Astrocyte of the spinal cord (primary cell): Measurements from ENCODE around the gene HSPH1.
"Not testable (repeated sequence)": the region's sequence is repeated elsewhere in the genome, so short reads cannot be mapped to it uniquely, and the experiment has no call there.

ENCODE experiments used
- DNase-seq: peaks from one replicate; pipeline ENCODE4 v3.0.0; 2011; ENCODE audit warnings: low read depth, low spot score
- H3K4me3 ChIP-seq: 2 replicates; pipeline ENCODE4 v1.5.1; 2011; ENCODE audit warnings: low read depth, mild to moderate bottlenecking, low read length, moderate library complexity
- CTCF ChIP-seq: IDR thresholded peaks from 2 replicates; pipeline ENCODE4 v1.5.1; 2012; ENCODE audit warnings: low read depth, mild to moderate bottlenecking, low read length, inconsistent platforms
- in situ Hi-C: cut with HindIII; loops from 2 replicates; pipeline ENCODE4 v1.10.0; 2017; ENCODE audit warnings: low sequenced_read_pairs

Gene HSPH1

GRCh38 chr13:31179754-31180153 lies 18.1 kb upstream of the HSPH1 start:
- no peak overlapping the region for H3K4me3 ChIP-seq
- DNase-seq = no peak
- TF ChIP-seq CTCF = no peak
- in situ Hi-C loops = no loop called here

- no peak for DNase-seq
- no peak for TF ChIP-seq CTCF
- in situ Hi-C loops = no loop called here
- H3K4me3 ChIP-seq = no peak overlapping the region
These were observed 17.5 kb upstream of the HSPH1 start for GRCh38 chr13:31179241-31179640.

GRCh38 chr13:31177813-31178495 lies 16.2 kb upstream of the HSPH1 start:
- DNase-seq, in situ Hi-C loops, H3K4me3 ChIP-seq: not testable (repeated sequence)

- in situ Hi-C loops = no loop called here
- DNase-seq = no peak
- TF ChIP-seq CTCF = no peak
- H3K4me3 ChIP-seq = no peak overlapping the region
These were observed 14.3 kb upstream of the HSPH1 start for GRCh38 chr13:31175847-31176532.

- DNase-seq = peak; percentile 53
- in situ Hi-C loops = no loop called here
- no peak overlapping the region for H3K4me3 ChIP-seq
- TF ChIP-seq CTCF = peak; percentile 34
These were observed 12.3 kb upstream of the HSPH1 start for GRCh38 chr13:31174018-31174417.

GRCh38 chr13:31172535-31172934 lies 10.8 kb upstream of the HSPH1 start:
- H3K4me3 ChIP-seq = no peak overlapping the region
- TF ChIP-seq CTCF = no peak
- DNase-seq = peak; percentile 78
- in situ Hi-C loops = no loop called here

GRCh38 chr13:31172001-31172400 lies 10.3 kb upstream of the HSPH1 start:
- H3K4me3 ChIP-seq = no peak overlapping the region
- in situ Hi-C loops = no loop called here
- DNase-seq = no peak
- TF ChIP-seq CTCF = no peak
